SH-SY5Y (cell line): Measurements from ENCODE around the gene ATP6V1G2.

Experiments
- GATA2 ChIP-seq: IDR thresholded peaks from 2 replicates; pipeline ENCODE4 v1.6.1; 2011; ENCODE audit warnings: mild to moderate bottlenecking, low read depth, low read length
- GATA3 ChIP-seq: IDR thresholded peaks from 2 replicates; pipeline ENCODE4 v1.6.1; 2011; ENCODE audit warnings: low read depth, mild to moderate bottlenecking, low read length, moderate library complexity

DNA sequence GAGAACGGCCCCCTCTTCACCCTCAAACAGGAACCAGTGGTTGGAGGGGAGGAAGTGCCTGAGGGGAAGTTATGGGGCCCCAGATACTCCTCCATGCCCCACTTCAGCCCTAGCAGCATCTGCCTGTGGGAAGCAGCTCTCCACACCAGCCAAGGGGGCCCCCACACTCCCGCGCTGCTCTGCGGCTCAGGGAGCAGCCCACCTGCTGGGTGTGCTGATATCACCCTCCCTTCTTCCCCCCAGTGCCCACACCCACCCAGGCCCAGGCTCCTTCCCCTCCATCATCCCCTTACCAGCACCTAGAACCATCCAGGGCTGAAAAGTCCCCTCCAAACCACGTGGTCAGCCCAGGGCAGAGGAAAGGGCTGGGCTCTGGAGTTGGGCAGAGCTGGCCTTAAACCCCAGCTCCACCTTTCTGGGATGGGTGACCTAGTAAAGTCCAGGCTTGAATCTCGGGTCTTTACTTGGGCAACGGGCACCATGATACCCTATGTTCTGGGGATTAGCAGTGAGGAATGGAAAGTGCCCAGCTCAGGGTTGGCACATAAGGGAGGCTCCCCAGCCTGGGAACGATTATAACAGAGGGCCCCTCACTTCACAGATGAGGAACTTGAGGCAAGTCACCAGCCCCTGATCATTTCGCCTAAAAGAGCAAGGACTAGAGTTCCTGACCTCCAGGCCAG is 40.3 kb upstream of the ATP6V1G2 start:
- TF ChIP-seq GATA2 (no peak), GATA3 (no peak)
